Activated naive CD4-positive, alpha-beta T cell treated with anti-CD3 and anti-CD28 coated beads, Interleukin-2, amount 50 U/mL, for 24 hours (primary cell): Measurements from ENCODE around the gene CYBC1.

Experiments
- H3K27ac Mint-ChIP-seq: one replicate; pipeline ENCODE4 v1.8.0; 2021; ENCODE audit warnings: mild to moderate bottlenecking, mixed read lengths
- H3K27me3 Mint-ChIP-seq: one replicate; pipeline ENCODE4 v1.8.0; 2021; ENCODE audit warnings: mixed read lengths
- H3K36me3 Mint-ChIP-seq: one replicate; pipeline ENCODE4 v1.8.0; 2021; ENCODE audit warnings: mixed read lengths
- H3K4me1 Mint-ChIP-seq: one replicate; pipeline ENCODE4 v1.8.0; 2021; ENCODE audit warnings: mixed read lengths
- H3K4me3 Mint-ChIP-seq: one replicate; pipeline ENCODE4 v1.8.0; 2021; ENCODE audit warnings: mild to moderate bottlenecking, mixed read lengths
- H3K9me3 Mint-ChIP-seq: one replicate; pipeline ENCODE4 v1.8.0; 2021; ENCODE audit warnings: mixed read lengths

CYBC1 gene

GRCh38 chr17:82486231-82487094, 35.9 kb upstream of the CYBC1 start:
- Mint-ChIP-seq H3K36me3 (peaks cover 4% of the 10 kb centered on the region), H3K27ac (peak overlapping the region; percentile 55)

GRCh38 chr17:82483836-82484235, 33.3 kb upstream of the CYBC1 start:
- Mint-ChIP-seq H3K4me3 (no peak overlapping the region), H3K4me1 (peaks cover 9% of the 10 kb centered on the region), H3K27me3 (no peaks in the 10 kb centered on the region), H3K27ac (no peak overlapping the region), H3K9me3 (no peaks in the 10 kb centered on the region), H3K36me3 (peaks cover 5% of the 10 kb centered on the region)

More at GRCh38 chr17:82486231-82487094, 35.9 kb upstream of the CYBC1 start:
- Mint-ChIP-seq H3K27me3 (no peaks in the 10 kb centered on the region), H3K4me3 (no peak overlapping the region), H3K4me1 (peaks cover 7% of the 10 kb centered on the region), H3K9me3 (no peaks in the 10 kb centered on the region)

- H3K27ac Mint-ChIP-seq, result no peak overlapping the region
Measured at GRCh38 chr17:82483204-82483660, 32.7 kb upstream of the CYBC1 start.

GRCh38 chr17:82480318-82480717, 29.8 kb upstream of the CYBC1 start:
- H3K4me3 Mint-ChIP-seq, result no peak overlapping the region
- H3K9me3 Mint-ChIP-seq, result no peaks in the 10 kb centered on the region
- peak overlapping the region; percentile 74 for H3K27ac Mint-ChIP-seq
- H3K4me1 Mint-ChIP-seq, result peaks cover 3% of the 10 kb centered on the region
- peaks cover 3% of the 10 kb centered on the region for H3K36me3 Mint-ChIP-seq
- H3K27me3 Mint-ChIP-seq, result no peaks in the 10 kb centered on the region

More at GRCh38 chr17:82483204-82483660, 32.7 kb upstream of the CYBC1 start:
- Mint-ChIP-seq H3K27me3 (no peaks in the 10 kb centered on the region), H3K9me3 (no peaks in the 10 kb centered on the region), H3K36me3 (peaks cover 5% of the 10 kb centered on the region), H3K4me1 (peaks cover 9% of the 10 kb centered on the region), H3K4me3 (no peak overlapping the region)

- H3K27me3 Mint-ChIP-seq, result no peaks in the 10 kb centered on the region
- peaks cover 3% of the 10 kb centered on the region for H3K36me3 Mint-ChIP-seq
- no peak overlapping the region for H3K4me3 Mint-ChIP-seq
- no peaks in the 10 kb centered on the region for H3K9me3 Mint-ChIP-seq
- peaks cover 3% of the 10 kb centered on the region for H3K4me1 Mint-ChIP-seq
- H3K27ac Mint-ChIP-seq, result no peak overlapping the region
Measured at GRCh38 chr17:82479602-82480001, 29.1 kb upstream of the CYBC1 start.

- H3K27me3 Mint-ChIP-seq, result no peaks in the 10 kb centered on the region
- H3K9me3 Mint-ChIP-seq, result no peaks in the 10 kb centered on the region
- H3K4me1 Mint-ChIP-seq, result peaks cover 3% of the 10 kb centered on the region
- peak overlapping the region; percentile 8 for H3K27ac Mint-ChIP-seq
- H3K4me3 Mint-ChIP-seq, result no peak overlapping the region
- H3K36me3 Mint-ChIP-seq, result peaks cover 3% of the 10 kb centered on the region
Measured at GRCh38 chr17:82477934-82478333, 27.4 kb upstream of the CYBC1 start.

- Mint-ChIP-seq H3K9me3 (no peaks in the 10 kb centered on the region), H3K36me3 (peaks cover 8% of the 10 kb centered on the region), H3K27me3 (no peaks in the 10 kb centered on the region), H3K4me3 (no peak overlapping the region), H3K4me1 (peaks cover 3% of the 10 kb centered on the region), H3K27ac (no peak overlapping the region)
Measured at GRCh38 chr17:82475458-82475857, 24.9 kb upstream of the CYBC1 start.

GRCh38 chr17:82474223-82475010, 23.9 kb upstream of the CYBC1 start:
- Mint-ChIP-seq H3K27me3 (no peaks in the 10 kb centered on the region), H3K4me3 (no peak overlapping the region), H3K36me3 (peaks cover 10% of the 10 kb centered on the region), H3K9me3 (no peaks in the 10 kb centered on the region), H3K4me1 (peaks cover 3% of the 10 kb centered on the region), H3K27ac (no peak overlapping the region)

GRCh38 chr17:82470065-82470464, 19.5 kb upstream of the CYBC1 start:
- no peak overlapping the region for H3K4me3 Mint-ChIP-seq
- peaks cover 12% of the 10 kb centered on the region for H3K36me3 Mint-ChIP-seq
- H3K9me3 Mint-ChIP-seq, result no peaks in the 10 kb centered on the region
- H3K27ac Mint-ChIP-seq, result no peak overlapping the region
- peaks cover 5% of the 10 kb centered on the region for H3K4me1 Mint-ChIP-seq
- H3K27me3 Mint-ChIP-seq, result no peaks in the 10 kb centered on the region

- no peaks in the 10 kb centered on the region for H3K27me3 Mint-ChIP-seq
- no peak overlapping the region for H3K27ac Mint-ChIP-seq
- no peaks in the 10 kb centered on the region for H3K9me3 Mint-ChIP-seq
- peaks cover 17% of the 10 kb centered on the region for H3K36me3 Mint-ChIP-seq
- H3K4me3 Mint-ChIP-seq, result no peak overlapping the region
- H3K4me1 Mint-ChIP-seq, result peaks cover 12% of the 10 kb centered on the region
Measured at GRCh38 chr17:82468692-82469091, 18.1 kb upstream of the CYBC1 start.

- Mint-ChIP-seq H3K4me1 (peaks cover 26% of the 10 kb centered on the region), H3K4me3 (no peak overlapping the region), H3K27me3 (no peaks in the 10 kb centered on the region), H3K27ac (no peak overlapping the region), H3K36me3 (peaks cover 21% of the 10 kb centered on the region), H3K9me3 (no peaks in the 10 kb centered on the region)
Measured at GRCh38 chr17:82465023-82465603, 14.6 kb upstream of the CYBC1 start.

- peaks cover 30% of the 10 kb centered on the region for H3K4me1 Mint-ChIP-seq
- no peaks in the 10 kb centered on the region for H3K9me3 Mint-ChIP-seq
- H3K27me3 Mint-ChIP-seq, result no peaks in the 10 kb centered on the region
- peaks cover 18% of the 10 kb centered on the region for H3K36me3 Mint-ChIP-seq
- no peak overlapping the region for H3K4me3 Mint-ChIP-seq
- no peak overlapping the region for H3K27ac Mint-ChIP-seq
Measured at GRCh38 chr17:82464567-82464929, 14.0 kb upstream of the CYBC1 start.

- Mint-ChIP-seq H3K4me1 (peaks cover 35% of the 10 kb centered on the region), H3K4me3 (no peak overlapping the region), H3K27ac (no peak overlapping the region), H3K27me3 (no peaks in the 10 kb centered on the region), H3K9me3 (no peaks in the 10 kb centered on the region), H3K36me3 (peaks cover 18% of the 10 kb centered on the region)
Measured at GRCh38 chr17:82463925-82464566, 13.5 kb upstream of the CYBC1 start.

GRCh38 chr17:82463391-82463790, 12.8 kb upstream of the CYBC1 start:
- no peak overlapping the region for H3K27ac Mint-ChIP-seq
- H3K4me1 Mint-ChIP-seq, result peaks cover 37% of the 10 kb centered on the region
- H3K36me3 Mint-ChIP-seq, result peaks cover 14% of the 10 kb centered on the region
- no peak overlapping the region for H3K4me3 Mint-ChIP-seq
- H3K27me3 Mint-ChIP-seq, result no peaks in the 10 kb centered on the region
- no peaks in the 10 kb centered on the region for H3K9me3 Mint-ChIP-seq

- no peak overlapping the region for H3K4me3 Mint-ChIP-seq
- H3K27me3 Mint-ChIP-seq, result no peaks in the 10 kb centered on the region
- H3K4me1 Mint-ChIP-seq, result peaks cover 48% of the 10 kb centered on the region
- peak overlapping the region; percentile 24 for H3K27ac Mint-ChIP-seq
- H3K9me3 Mint-ChIP-seq, result no peaks in the 10 kb centered on the region
- H3K36me3 Mint-ChIP-seq, result peaks cover 14% of the 10 kb centered on the region
Measured at GRCh38 chr17:82461827-82462524, 11.4 kb upstream of the CYBC1 start.
